ENCODE data around the gene PPP3CB.

Gene PPP3CB

DNA sequence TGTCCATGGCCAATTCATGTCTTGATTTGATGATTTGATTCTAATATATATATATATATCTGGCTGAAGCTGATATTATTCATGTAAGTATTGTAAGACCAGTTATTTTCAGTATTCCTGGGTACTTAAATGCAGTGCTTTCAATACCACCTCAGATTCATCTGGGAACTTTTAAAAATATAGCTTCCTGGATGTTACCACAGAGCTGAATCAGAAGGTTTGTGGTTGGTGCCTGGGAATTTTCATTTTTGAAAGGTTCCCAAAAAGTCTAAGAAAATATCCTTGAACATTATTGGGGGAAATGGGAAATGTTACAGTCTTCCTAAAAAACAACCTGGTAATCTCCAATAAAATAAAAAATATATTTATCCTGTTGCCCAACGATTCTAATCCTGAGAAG is 10.7 kb upstream of the PPP3CB start:
- Histone ChIP-seq H3K9me3 (ENCODE audit: control insufficient read depth, low read depth, low read length) (no peaks in the 10 kb centered on the region), H3K27me3 (ENCODE audit: control insufficient read depth, insufficient read depth, low read length) (no peaks in the 10 kb centered on the region), H3K27ac (ENCODE audit: low read length) (no peak overlapping the region), H3K4me3 (ENCODE audit: low read length) (no peak overlapping the region), H3K36me3 (ENCODE audit: control insufficient read depth, low read depth, low read length) (peaks cover 8% of the 10 kb centered on the region), H3K4me1 (ENCODE audit: control insufficient read depth, low read depth, low read length) (peaks cover 12% of the 10 kb centered on the region), H3K9ac (ENCODE audit: low read length) (no peak overlapping the region)

GRCh38 chr10:73506074-73506473 is 10.2 kb upstream of the PPP3CB start:
- H3K4me3 ChIP-seq (ENCODE audit: low read length) = no peak overlapping the region
- H3K36me3 ChIP-seq (ENCODE audit: control insufficient read depth, low read depth, low read length) = peaks cover 8% of the 10 kb centered on the region
- H3K27me3 ChIP-seq (ENCODE audit: control insufficient read depth, insufficient read depth, low read length) = no peaks in the 10 kb centered on the region
- H3K9me3 ChIP-seq (ENCODE audit: control insufficient read depth, low read depth, low read length) = no peaks in the 10 kb centered on the region
- H3K9ac ChIP-seq (ENCODE audit: low read length) = peak overlapping the region; percentile 1
- H3K27ac ChIP-seq (ENCODE audit: low read length) = no peak overlapping the region
- H3K4me1 ChIP-seq (ENCODE audit: control insufficient read depth, low read depth, low read length) = peaks cover 12% of the 10 kb centered on the region

DNA sequence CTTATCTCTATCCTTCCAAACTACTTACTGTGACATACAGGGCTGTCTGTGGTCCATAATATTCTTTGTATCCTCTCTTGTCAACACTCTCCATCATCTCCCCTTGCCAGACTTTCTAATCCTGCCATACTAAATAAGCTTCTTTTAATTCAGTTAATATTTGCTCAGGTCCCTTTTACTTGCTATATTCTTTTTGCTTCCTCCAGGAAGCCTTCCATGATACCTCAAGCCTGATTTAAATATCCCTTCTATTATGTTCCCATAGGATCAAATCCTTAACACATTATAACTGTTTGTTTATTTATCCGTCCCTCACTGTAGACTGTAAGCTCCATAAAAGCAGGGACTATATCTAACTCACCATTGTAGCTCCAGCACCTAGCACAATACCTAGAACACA is 7.2 kb upstream of the PPP3CB start:
- Histone ChIP-seq H3K4me1 (ENCODE audit: control insufficient read depth, low read depth, low read length) (peaks cover 12% of the 10 kb centered on the region), H3K27me3 (ENCODE audit: control insufficient read depth, insufficient read depth, low read length) (no peaks in the 10 kb centered on the region), H3K27ac (ENCODE audit: low read length) (no peak overlapping the region), H3K9me3 (ENCODE audit: control insufficient read depth, low read depth, low read length) (no peaks in the 10 kb centered on the region), H3K36me3 (ENCODE audit: control insufficient read depth, low read depth, low read length) (peaks cover 22% of the 10 kb centered on the region), H3K4me3 (ENCODE audit: low read length) (no peak overlapping the region), H3K9ac (ENCODE audit: low read length) (no peak overlapping the region)

DNA sequence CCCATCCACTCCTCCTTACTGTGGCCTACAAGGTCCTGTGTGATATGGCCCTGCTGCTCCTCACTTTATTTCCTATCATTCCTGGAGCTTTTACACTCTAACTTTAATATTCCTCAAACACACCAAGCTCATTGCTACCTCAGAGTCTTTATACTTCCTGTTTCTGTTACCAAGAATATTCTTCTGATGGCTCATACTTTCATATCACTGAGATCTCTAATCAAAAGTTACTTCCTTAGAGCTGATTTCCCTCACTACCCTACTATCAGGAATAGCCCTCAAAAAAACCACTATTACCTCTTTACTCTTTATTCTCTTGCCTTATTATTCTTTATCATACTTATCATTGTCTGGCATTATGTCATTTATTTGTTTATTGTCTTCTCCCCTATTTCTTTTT is 5.8 kb upstream of the PPP3CB start:
- H3K4me1 ChIP-seq (ENCODE audit: control insufficient read depth, low read depth, low read length) = peaks cover 9% of the 10 kb centered on the region
- H3K27ac ChIP-seq (ENCODE audit: low read length) = no peak overlapping the region
- H3K27me3 ChIP-seq (ENCODE audit: control insufficient read depth, insufficient read depth, low read length) = no peaks in the 10 kb centered on the region
- no peak overlapping the region for H3K9ac ChIP-seq (ENCODE audit: low read length)
- H3K4me3 ChIP-seq (ENCODE audit: low read length) = no peak overlapping the region
- no peaks in the 10 kb centered on the region for H3K9me3 ChIP-seq (ENCODE audit: control insufficient read depth, low read depth, low read length)
- H3K36me3 ChIP-seq (ENCODE audit: control insufficient read depth, low read depth, low read length) = peaks cover 28% of the 10 kb centered on the region

- H3K9ac ChIP-seq (ENCODE audit: low read length) = no peak overlapping the region
- H3K9me3 ChIP-seq (ENCODE audit: control insufficient read depth, low read depth, low read length) = no peaks in the 10 kb centered on the region
- peaks cover 13% of the 10 kb centered on the region for H3K4me1 ChIP-seq (ENCODE audit: control insufficient read depth, low read depth, low read length)
Observed at GRCh38 chr10:73497623-73498022, 1.8 kb upstream of the PPP3CB start.

GRCh38 chr10:73495226-73495883 is 469 bp downstream of the PPP3CB start:
- Histone ChIP-seq H3K36me3 (ENCODE audit: control insufficient read depth, low read depth, low read length) (peaks cover 16% of the 10 kb centered on the region), H3K27ac (ENCODE audit: low read length) (peak overlapping the region; percentile 27), H3K9ac (ENCODE audit: low read length) (peak overlapping the region; percentile 72), H3K4me3 (ENCODE audit: low read length) (peak overlapping the region; percentile 73), H3K4me1 (ENCODE audit: control insufficient read depth, low read depth, low read length) (peaks cover 13% of the 10 kb centered on the region), H3K9me3 (ENCODE audit: control insufficient read depth, low read depth, low read length) (no peaks in the 10 kb centered on the region), H3K27me3 (ENCODE audit: control insufficient read depth, insufficient read depth, low read length) (no peaks in the 10 kb centered on the region)

More at GRCh38 chr10:73497623-73498022, 1.8 kb upstream of the PPP3CB start:
- H3K27me3 ChIP-seq (ENCODE audit: control insufficient read depth, insufficient read depth, low read length) = no peaks in the 10 kb centered on the region
- no peak overlapping the region for H3K27ac ChIP-seq (ENCODE audit: low read length)
- H3K4me3 ChIP-seq (ENCODE audit: low read length) = no peak overlapping the region
- peaks cover 20% of the 10 kb centered on the region for H3K36me3 ChIP-seq (ENCODE audit: control insufficient read depth, low read depth, low read length)

DNA sequence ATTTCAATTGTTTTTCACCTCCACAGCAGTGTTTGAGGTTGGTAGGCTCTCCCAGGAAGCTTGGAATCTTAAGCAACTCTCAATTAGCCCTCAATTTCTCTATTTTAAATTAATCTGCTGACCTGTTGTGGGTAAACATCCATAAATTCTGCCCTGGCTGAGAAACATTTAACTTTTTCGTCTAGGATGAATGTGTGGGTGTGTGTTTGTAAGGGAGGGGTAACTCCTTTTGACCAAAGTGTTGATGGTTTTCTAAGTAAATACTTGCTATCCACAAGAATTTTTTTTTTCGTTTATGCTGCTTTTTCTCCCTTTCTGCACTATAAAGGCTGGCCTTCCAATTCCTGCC is 973 bp downstream of the PPP3CB start:
- Histone ChIP-seq H3K36me3 (ENCODE audit: control insufficient read depth, low read depth, low read length) (peaks cover 11% of the 10 kb centered on the region), H3K27me3 (ENCODE audit: control insufficient read depth, insufficient read depth, low read length) (no peaks in the 10 kb centered on the region), H3K9me3 (ENCODE audit: control insufficient read depth, low read depth, low read length) (no peaks in the 10 kb centered on the region), H3K27ac (ENCODE audit: low read length) (peak overlapping the region; percentile 27), H3K9ac (ENCODE audit: low read length) (peak overlapping the region; percentile 72), H3K4me1 (ENCODE audit: control insufficient read depth, low read depth, low read length) (peaks cover 13% of the 10 kb centered on the region), H3K4me3 (ENCODE audit: low read length) (peak overlapping the region; percentile 73)

DNA sequence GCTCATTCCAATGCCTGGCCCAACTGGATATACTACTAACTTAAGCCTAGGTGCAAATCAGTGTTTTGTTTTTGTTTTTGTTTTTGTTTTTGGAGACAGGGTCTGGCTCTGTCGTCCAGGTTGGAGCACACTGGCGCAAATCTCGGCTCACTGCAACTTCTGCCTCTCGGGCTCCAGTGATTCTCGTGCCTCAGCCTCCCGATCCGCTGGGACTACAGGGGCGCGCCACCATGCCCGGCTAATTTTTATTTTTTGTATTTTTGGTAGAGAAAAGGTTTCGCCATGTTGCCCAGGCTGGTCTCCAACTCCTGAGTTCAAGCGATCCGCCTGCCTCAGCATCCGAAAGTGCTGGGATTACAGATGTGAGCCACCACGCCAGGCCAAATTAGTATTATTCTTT is 1.6 kb downstream of the PPP3CB start:
- H3K4me3 ChIP-seq (ENCODE audit: low read length) = peak overlapping the region; percentile 30
- no peak overlapping the region for H3K9ac ChIP-seq (ENCODE audit: low read length)
- peaks cover 6% of the 10 kb centered on the region for H3K36me3 ChIP-seq (ENCODE audit: control insufficient read depth, low read depth, low read length)
- H3K4me1 ChIP-seq (ENCODE audit: control insufficient read depth, low read depth, low read length) = peaks cover 13% of the 10 kb centered on the region
- H3K27ac ChIP-seq (ENCODE audit: low read length) = no peak overlapping the region
- H3K27me3 ChIP-seq (ENCODE audit: control insufficient read depth, insufficient read depth, low read length) = no peaks in the 10 kb centered on the region
- no peaks in the 10 kb centered on the region for H3K9me3 ChIP-seq (ENCODE audit: control insufficient read depth, low read depth, low read length)

- H3K9ac ChIP-seq (ENCODE audit: low read length) = no peak overlapping the region
- H3K4me3 ChIP-seq (ENCODE audit: low read length) = peak overlapping the region; percentile 30
- no peaks in the 10 kb centered on the region for H3K9me3 ChIP-seq (ENCODE audit: control insufficient read depth, low read depth, low read length)
Observed at GRCh38 chr10:73493781-73494180, 2.0 kb downstream of the PPP3CB start.

GRCh38 chr10:73486601-73487000 is 9.2 kb downstream of the PPP3CB start:
- H3K27me3 ChIP-seq (ENCODE audit: control insufficient read depth, insufficient read depth, low read length) = no peaks in the 10 kb centered on the region
- H3K36me3 ChIP-seq (ENCODE audit: control insufficient read depth, low read depth, low read length) = no peaks in the 10 kb centered on the region
- no peaks in the 10 kb centered on the region for H3K9me3 ChIP-seq (ENCODE audit: control insufficient read depth, low read depth, low read length)
- no peaks in the 10 kb centered on the region for H3K4me1 ChIP-seq (ENCODE audit: control insufficient read depth, low read depth, low read length)
- H3K27ac ChIP-seq (ENCODE audit: low read length) = no peak overlapping the region
- H3K4me3 ChIP-seq (ENCODE audit: low read length) = no peak overlapping the region
- no peak overlapping the region for H3K9ac ChIP-seq (ENCODE audit: low read length)

More at GRCh38 chr10:73493781-73494180, 2.0 kb downstream of the PPP3CB start:
- Histone ChIP-seq H3K27ac (ENCODE audit: low read length) (no peak overlapping the region), H3K36me3 (ENCODE audit: control insufficient read depth, low read depth, low read length) (peaks cover 6% of the 10 kb centered on the region), H3K27me3 (ENCODE audit: control insufficient read depth, insufficient read depth, low read length) (no peaks in the 10 kb centered on the region), H3K4me1 (ENCODE audit: control insufficient read depth, low read depth, low read length) (peaks cover 13% of the 10 kb centered on the region)

DNA sequence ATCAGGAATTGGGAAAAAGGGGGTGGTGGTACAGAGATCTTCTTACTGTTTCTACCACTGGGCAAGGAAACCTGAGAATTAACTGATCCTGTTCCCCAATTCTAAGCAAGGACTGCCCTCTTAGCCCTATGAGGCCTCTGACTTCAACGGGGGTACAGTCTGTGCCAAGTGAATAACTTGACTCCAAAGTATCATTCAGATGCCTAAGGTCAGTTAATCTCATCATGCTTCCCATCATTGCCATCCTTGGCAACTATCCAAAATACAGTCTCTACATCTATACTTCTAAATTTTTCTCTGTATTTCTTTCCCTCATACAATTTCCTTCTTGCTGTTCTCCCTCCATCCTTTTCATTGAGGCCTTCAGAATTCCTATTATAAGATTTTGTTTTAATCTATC is 10.5 kb downstream of the PPP3CB start:
- H3K4me1 ChIP-seq (ENCODE audit: control insufficient read depth, low read depth, low read length) = no peaks in the 10 kb centered on the region
- H3K27ac ChIP-seq (ENCODE audit: low read length) = no peak overlapping the region
- H3K4me3 ChIP-seq (ENCODE audit: low read length) = no peak overlapping the region
- no peaks in the 10 kb centered on the region for H3K27me3 ChIP-seq (ENCODE audit: control insufficient read depth, insufficient read depth, low read length)
- no peaks in the 10 kb centered on the region for H3K36me3 ChIP-seq (ENCODE audit: control insufficient read depth, low read depth, low read length)
- H3K9ac ChIP-seq (ENCODE audit: low read length) = no peak overlapping the region
- no peaks in the 10 kb centered on the region for H3K9me3 ChIP-seq (ENCODE audit: control insufficient read depth, low read depth, low read length)

GRCh38 chr10:73480158-73480557 is 15.7 kb downstream of the PPP3CB start:
- Histone ChIP-seq H3K9me3 (ENCODE audit: control insufficient read depth, low read depth, low read length) (no peaks in the 10 kb centered on the region), H3K9ac (ENCODE audit: low read length) (no peak overlapping the region), H3K27me3 (ENCODE audit: control insufficient read depth, insufficient read depth, low read length) (no peaks in the 10 kb centered on the region), H3K4me3 (ENCODE audit: low read length) (no peak overlapping the region), H3K27ac (ENCODE audit: low read length) (no peak overlapping the region), H3K36me3 (ENCODE audit: control insufficient read depth, low read depth, low read length) (peaks cover 35% of the 10 kb centered on the region), H3K4me1 (ENCODE audit: control insufficient read depth, low read depth, low read length) (no peaks in the 10 kb centered on the region)
